SH-SY5Y (cell line): ENCODE results near the gene OSBPL8.

Source experiments
- GATA2 ChIP-seq: IDR thresholded peaks from 2 replicates; pipeline ENCODE4 v1.6.1; 2011; ENCODE audit warnings: mild to moderate bottlenecking, low read depth, low read length
- GATA3 ChIP-seq: IDR thresholded peaks from 2 replicates; pipeline ENCODE4 v1.6.1; 2011; ENCODE audit warnings: low read depth, mild to moderate bottlenecking, low read length, moderate library complexity

DNA sequence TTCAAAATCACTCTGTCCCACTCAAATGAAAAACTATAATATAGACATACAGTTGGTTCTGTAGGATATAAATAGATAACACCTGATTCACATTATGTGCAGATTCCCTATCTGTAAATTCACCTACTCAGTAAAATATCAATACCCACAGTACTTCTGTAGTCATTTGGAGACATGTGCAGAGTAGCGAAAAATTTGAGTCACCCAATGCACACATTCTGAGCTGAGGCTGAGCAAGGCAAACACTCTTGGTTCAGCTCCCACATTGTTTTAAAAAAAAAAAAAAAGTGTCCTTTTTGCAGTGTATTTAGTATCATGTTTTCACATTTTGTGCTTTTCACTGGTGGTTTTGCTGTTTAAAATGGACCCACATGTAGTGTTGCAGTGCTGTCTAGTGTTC is 184.1 kb downstream of the OSBPL8 start:
- no peak for TF ChIP-seq GATA2
- TF ChIP-seq GATA3, result no peak
